HUES48 (cell line): ENCODE results near the gene CFAP251.
"Not testable (repeated sequence)": the region's sequence is repeated elsewhere in the genome, so short reads cannot be mapped to it uniquely, and the experiment has no call there.

ENCODE experiments used
- H3K27ac ChIP-seq: one replicate; pipeline ENCODE4 v1.7.0; 2013; ENCODE audit warnings: low read depth, low read length, inconsistent platforms
- H3K27me3 ChIP-seq: 2 replicates; pipeline ENCODE4 v1.6.1; 2013; ENCODE audit warnings: mild to moderate bottlenecking, low read length; ENCODE audit not compliant: control insufficient read depth, insufficient read depth
- H3K36me3 ChIP-seq: 2 replicates; pipeline ENCODE4 v1.6.1; 2013; ENCODE audit warnings: low read length; ENCODE audit not compliant: control insufficient read depth, insufficient read depth
- H3K4me1 ChIP-seq: 2 replicates; pipeline ENCODE4 v1.6.1; 2013; ENCODE audit warnings: mild to moderate bottlenecking, low read length; ENCODE audit not compliant: control insufficient read depth, insufficient read depth
- H3K4me3 ChIP-seq: 2 replicates; pipeline ENCODE4 v1.5.1; 2013; ENCODE audit warnings: mild to moderate bottlenecking, low read depth, low read length
- H3K9ac ChIP-seq: 2 replicates; pipeline ENCODE4 v1.6.1; 2013; ENCODE audit warnings: mild to moderate bottlenecking, low read depth, low read length, moderate library complexity
- H3K9me3 ChIP-seq: 2 replicates; pipeline ENCODE4 v1.6.1; 2013; ENCODE audit warnings: low read length; ENCODE audit not compliant: control insufficient read depth, insufficient read depth

The CFAP251 gene

GRCh38 chr12:121917950-121918678 lies at the start of gene CFAP251:
Gene CFAP251, plus strand, starts transcription at chr12:121918592. Its CDS starts 2,714 bp downstream, at chr12:121921306.
- H3K9ac ChIP-seq = no peak within 1 kb of the TSS
- peaks cover 24% of the 10 kb centered on the region for H3K36me3 ChIP-seq
- peak within 1 kb of the TSS; percentile 59 for H3K4me3 ChIP-seq

GRCh38 chr12:121869229-121869628 lies 49.2 kb upstream of the CFAP251 start:
- not testable (repeated sequence) for H3K4me1 ChIP-seq, H3K27me3 ChIP-seq, H3K4me3 ChIP-seq, H3K36me3 ChIP-seq, H3K9me3 ChIP-seq, H3K9ac ChIP-seq, H3K27ac ChIP-seq

More at GRCh38 chr12:121917950-121918678, at the start of gene CFAP251:
- H3K4me1 ChIP-seq = no peaks in the 10 kb centered on the region
- H3K27me3 ChIP-seq = no peaks in the 10 kb centered on the region
- H3K27ac ChIP-seq = peak within 1 kb of the TSS; percentile 21
- H3K9me3 ChIP-seq = no peaks in the 10 kb centered on the region

- Histone ChIP-seq H3K27ac (no peak overlapping the region), H3K36me3 (no peaks in the 10 kb centered on the region), H3K4me1 (no peaks in the 10 kb centered on the region), H3K4me3 (no peak overlapping the region), H3K9ac (no peak overlapping the region), H3K9me3 (no peaks in the 10 kb centered on the region), H3K27me3 (no peaks in the 10 kb centered on the region)
Observed at GRCh38 chr12:121871467-121871866, 46.9 kb upstream of the CFAP251 start.

GRCh38 chr12:121872546-121873215 lies 45.7 kb upstream of the CFAP251 start:
- no peaks in the 10 kb centered on the region for H3K4me1 ChIP-seq
- no peaks in the 10 kb centered on the region for H3K36me3 ChIP-seq
- no peak overlapping the region for H3K9ac ChIP-seq
- no peak overlapping the region for H3K4me3 ChIP-seq
- no peak overlapping the region for H3K27ac ChIP-seq
- no peaks in the 10 kb centered on the region for H3K27me3 ChIP-seq
- H3K9me3 ChIP-seq = no peaks in the 10 kb centered on the region

- no peak overlapping the region for H3K9ac ChIP-seq
- no peak overlapping the region for H3K4me3 ChIP-seq
- no peaks in the 10 kb centered on the region for H3K9me3 ChIP-seq
- H3K27me3 ChIP-seq = no peaks in the 10 kb centered on the region
- H3K4me1 ChIP-seq = no peaks in the 10 kb centered on the region
- no peak overlapping the region for H3K27ac ChIP-seq
- H3K36me3 ChIP-seq = no peaks in the 10 kb centered on the region
Observed at GRCh38 chr12:121873216-121873569, 45.2 kb upstream of the CFAP251 start.

- Histone ChIP-seq H3K27me3 (no peaks in the 10 kb centered on the region), H3K4me1 (no peaks in the 10 kb centered on the region), H3K36me3 (no peaks in the 10 kb centered on the region), H3K4me3 (no peak overlapping the region), H3K9me3 (no peaks in the 10 kb centered on the region), H3K9ac (no peak overlapping the region), H3K27ac (no peak overlapping the region)
Observed at GRCh38 chr12:121874071-121874470, 44.3 kb upstream of the CFAP251 start.

- Histone ChIP-seq H3K36me3 (no peaks in the 10 kb centered on the region), H3K27ac (no peak overlapping the region), H3K9me3 (no peaks in the 10 kb centered on the region), H3K4me1 (no peaks in the 10 kb centered on the region), H3K27me3 (no peaks in the 10 kb centered on the region), H3K4me3 (no peak overlapping the region), H3K9ac (no peak overlapping the region)
Observed at GRCh38 chr12:121875582-121875981, 42.8 kb upstream of the CFAP251 start.

- H3K9ac ChIP-seq, H3K9me3 ChIP-seq, H3K4me3 ChIP-seq, H3K27me3 ChIP-seq, H3K27ac ChIP-seq, H3K4me1 ChIP-seq, H3K36me3 ChIP-seq: not testable (repeated sequence)
Observed at GRCh38 chr12:121876080-121876447, 42.3 kb upstream of the CFAP251 start.

GRCh38 chr12:121883315-121883660 lies 35.1 kb upstream of the CFAP251 start:
- no peaks in the 10 kb centered on the region for H3K27me3 ChIP-seq
- no peak overlapping the region for H3K27ac ChIP-seq
- H3K4me1 ChIP-seq = peaks cover 7% of the 10 kb centered on the region; the same call in 1 of the 2 replicates
- no peaks in the 10 kb centered on the region for H3K9me3 ChIP-seq
- no peak overlapping the region for H3K9ac ChIP-seq
- H3K36me3 ChIP-seq = no peaks in the 10 kb centered on the region
- no peak overlapping the region for H3K4me3 ChIP-seq

- not testable (repeated sequence) for H3K9me3 ChIP-seq
Observed at GRCh38 chr12:121885129-121885528, 33.3 kb upstream of the CFAP251 start.

GRCh38 chr12:121888083-121888477 lies 30.3 kb upstream of the CFAP251 start:
- no peaks in the 10 kb centered on the region for H3K9me3 ChIP-seq
- H3K9ac ChIP-seq = no peak overlapping the region
- H3K4me3 ChIP-seq = peak overlapping the region; percentile 79
- H3K27ac ChIP-seq = peak overlapping the region; percentile 59
- H3K27me3 ChIP-seq = peaks cover 8% of the 10 kb centered on the region
- H3K4me1 ChIP-seq = peaks cover 14% of the 10 kb centered on the region
- H3K36me3 ChIP-seq = no peaks in the 10 kb centered on the region

More at GRCh38 chr12:121885129-121885528, 33.3 kb upstream of the CFAP251 start:
- not testable (repeated sequence) for H3K4me3 ChIP-seq, H3K36me3 ChIP-seq, H3K9ac ChIP-seq, H3K27ac ChIP-seq, H3K27me3 ChIP-seq
- peaks cover 14% of the 10 kb centered on the region for H3K4me1 ChIP-seq
